ENCODE results near the gene BLM. TPM values are rescaled to one million over a fixed set of nuclear protein-coding genes. Genes with fewer than 3 reads are reported as not detected.
A peak's percentile ranks its signal among the peaks of the same experiment; 100 is the strongest.

The BLM gene
- total and polyA plus RNA-seq, 8 donors, result 0.12 to 1.1 (median 0.65) TPM; not detected in 1

GRCh38 chr15:90826886-90827435 is 109.8 kb downstream of the BLM start:
- Histone ChIP-seq H3K4me3 (no peak overlapping the region), H3K27me3 (no peaks in the 10 kb centered on the region), H3K9me3 (no peaks in the 10 kb centered on the region), H3K36me3 (no peaks in the 10 kb centered on the region), H3K27ac (no peak overlapping the region), H3K4me1 (peaks cover 0 to 8% (median 0%) of the 10 kb centered on the region in 3 donors)
- TF ChIP-seq CTCF (IDR thresholded peaks at IDR 0.05), result no peak
- no peak for FAIRE-seq
- ATAC-seq, result no peak
- WGBS, 2 donors, result 94% methylated on average over 20 of the region's 20 CpGs
- intact Hi-C loops (cut with DNase I), result no loop called here
- DNase-seq, result no peak

DNA sequence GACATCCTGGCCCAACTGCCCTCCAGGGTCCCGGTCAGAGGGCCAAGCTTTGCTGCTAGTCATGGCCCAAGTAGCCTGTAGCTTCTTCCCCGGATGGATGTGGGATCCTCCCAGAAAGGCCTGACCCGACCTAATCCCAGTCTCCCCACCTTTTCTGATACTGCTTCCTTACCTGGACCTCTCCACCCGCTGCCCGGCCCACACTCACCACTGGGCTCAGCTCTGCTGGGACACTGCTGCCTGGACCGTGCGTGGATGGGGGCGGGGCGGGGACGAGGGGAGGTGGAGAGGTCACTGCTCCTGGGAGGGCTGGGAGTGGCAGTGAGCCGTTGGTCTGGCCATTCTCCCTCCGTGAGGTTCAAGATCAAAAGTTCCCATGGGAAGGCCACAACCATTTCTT is 111.0 kb downstream of the BLM start:
- peaks cover 0 to 8% (median 0%) of the 10 kb centered on the region in 3 donors for H3K4me1 ChIP-seq
- WGBS, 2 donors, result 87 to 88% methylated on average over 12 of the region's 12 CpGs
- no peak overlapping the region for H3K27ac ChIP-seq
- TF ChIP-seq CTCF (IDR thresholded peaks at IDR 0.05), result no peak
- no peaks in the 10 kb centered on the region for H3K27me3 ChIP-seq
- intact Hi-C loops (cut with DNase I), result no loop called here
- no peak for ATAC-seq
- FAIRE-seq, result no peak
- no peaks in the 10 kb centered on the region for H3K36me3 ChIP-seq
- DNase-seq, result no peak
- H3K9me3 ChIP-seq, result no peaks in the 10 kb centered on the region
- H3K4me3 ChIP-seq, result no peak overlapping the region

- Histone ChIP-seq H3K4me3 (no peak overlapping the region), H3K27ac (no peak overlapping the region), H3K27me3 (no peaks in the 10 kb centered on the region), H3K36me3 (no peaks in the 10 kb centered on the region), H3K9me3 (no peaks in the 10 kb centered on the region), H3K4me1 (peaks cover 0 to 4% (median 0%) of the 10 kb centered on the region in 3 donors)
- WGBS, 2 donors, result 70 to 73% methylated on average over 6 of the region's 6 CpGs
- TF ChIP-seq CTCF (IDR thresholded peaks at IDR 0.05), result no peak
- FAIRE-seq (no peak), ATAC-seq (no peak), DNase-seq (no peak)
- intact Hi-C loops (cut with DNase I), result no loop called here
Observed at GRCh38 chr15:90829126-90829525, 112.0 kb downstream of the BLM start.

GRCh38 chr15:90829942-90830440 is 112.8 kb downstream of the BLM start:
- WGBS, 2 donors, result 77 to 80% methylated on average over 15 of the region's 15 CpGs
- no peaks in the 10 kb centered on the region for H3K27me3 ChIP-seq
- FAIRE-seq (no peak), DNase-seq (no peak), ATAC-seq (peak in 3 of 4 donors; percentile 63 to 80 (median 78))
- H3K9me3 ChIP-seq, result no peaks in the 10 kb centered on the region
- H3K4me3 ChIP-seq, result no peak overlapping the region
- TF ChIP-seq CTCF (IDR thresholded peaks at IDR 0.05), result no peak
- intact Hi-C loops (cut with DNase I), result no loop called here
- peak overlapping the region in 2 of 4 donors; percentile 41 to 44 for H3K27ac ChIP-seq
- H3K4me1 ChIP-seq, result no peaks in the 10 kb centered on the region
- no peaks in the 10 kb centered on the region for H3K36me3 ChIP-seq

DNA sequence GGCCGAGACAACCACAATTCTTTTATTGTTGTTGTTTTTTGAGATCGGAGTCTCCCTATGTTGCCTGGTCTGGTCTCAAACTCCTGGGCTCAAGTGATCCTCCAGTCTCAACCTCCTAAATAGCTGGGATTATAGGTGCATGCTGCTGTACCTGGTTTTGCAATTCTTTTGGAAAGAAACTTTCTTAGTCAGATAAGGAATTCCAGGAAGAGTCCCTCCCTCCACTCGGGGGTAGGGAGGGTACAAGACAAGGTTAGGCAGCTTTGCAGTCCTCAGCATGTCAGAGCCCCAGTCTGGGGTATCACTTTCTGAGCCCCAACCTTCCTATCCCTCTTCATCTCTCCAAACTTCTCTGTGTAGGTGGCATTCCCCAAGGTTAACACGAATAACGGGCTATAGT is 117.5 kb downstream of the BLM start:
- Histone ChIP-seq H3K4me3 (no peak overlapping the region), H3K9me3 (no peaks in the 10 kb centered on the region), H3K27me3 (no peaks in the 10 kb centered on the region), H3K36me3 (no peaks in the 10 kb centered on the region), H3K4me1 (no peaks in the 10 kb centered on the region), H3K27ac (no peak overlapping the region)
- intact Hi-C loops (cut with DNase I), result no loop called here
- no peak for FAIRE-seq
- ATAC-seq, result no peak
- no peak for DNase-seq
- 57 to 76% methylated on average over 5 of the region's 5 CpGs for WGBS, 2 donors
- TF ChIP-seq CTCF (IDR thresholded peaks at IDR 0.05), result no peak

All from pancreas (tissue), 10 donors.